ENCODE data around the gene HOMER3. TPM values are rescaled to one million over a fixed set of nuclear protein-coding genes. Genes with fewer than 3 reads are reported as not detected.

HOMER3 gene
- total RNA-seq, 1 experiment from 2014 or later, result 58.9 TPM

DNA sequence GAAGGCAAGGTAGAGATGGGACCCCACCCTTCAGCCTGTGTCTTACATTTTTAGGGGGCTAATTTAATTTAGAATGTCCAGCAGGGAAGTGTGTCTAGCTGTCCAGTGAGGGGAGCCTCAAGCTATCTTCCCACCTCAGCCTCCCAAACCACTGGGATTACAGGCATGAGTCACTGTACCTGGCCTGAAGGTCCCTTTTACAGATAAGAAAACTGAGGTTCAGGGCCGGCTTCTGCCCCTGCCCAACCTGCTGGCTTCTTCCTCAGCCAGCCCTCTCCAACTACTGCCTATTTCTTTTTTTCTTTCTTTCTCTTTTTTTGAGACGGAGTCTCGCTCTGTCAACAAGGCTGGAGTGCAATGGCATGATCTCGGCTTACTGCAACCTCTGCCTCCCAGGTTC lies 19.4 kb upstream of the HOMER3 start:
- DNase-seq (ENCODE audit: low read depth, low spot score) (no peak), ATAC-seq (no peak)
- TF ChIP-seq CTCF (IDR thresholded peaks at IDR 0.05) (no peak), REST (IDR thresholded peaks at IDR 0.05; ENCODE audit: insufficient read depth in 1 of 2, low read depth in 2 of 2, low read length in 1 of 2) (no peak), TCF7L2 (IDR thresholded peaks at IDR 0.05; ENCODE audit: low read depth, low read length) (no peak), SIN3A (IDR thresholded peaks at IDR 0.05; ENCODE audit: borderline replicate concordance, insufficient read depth, low read depth, low read length) (no peak), POLR2AphosphoS5 (IDR thresholded peaks at IDR 0.05; ENCODE audit: low read depth, low read length) (no peak)
- ChIA-PET POLR2A (no interaction called here), CTCF (no interaction called here)
- Histone ChIP-seq H3K4me3 (ENCODE audit: low read depth in 2 of 2, low read length in 2 of 2) (no peak overlapping the region), H3K27me3 (ENCODE audit: control insufficient read depth, insufficient read depth, low read length) (no peaks in the 10 kb centered on the region), H3K27ac (ENCODE audit: low read length) (no peak overlapping the region), H3K36me3 (ENCODE audit: control insufficient read depth, insufficient read depth, low read length) (no peaks in the 10 kb centered on the region), H3K4me1 (ENCODE audit: control insufficient read depth, insufficient read depth, low read length) (no peaks in the 10 kb centered on the region), H3K9me3 (ENCODE audit: control insufficient read depth, insufficient read depth, low read depth, low read length) (no peaks in the 10 kb centered on the region)
- in situ Hi-C loops (cut with HindIII; ENCODE audit: low pct_unique_long_range_greater_than_20kb, low sequenced_read_pairs), result no loop called here
- intact Hi-C loops (cut with micrococcal nuclease; ENCODE audit: unreplicated experiment), result no loop called here
- BruUV-seq (replicated peaks), result no TSS peak

GRCh38 chr19:18955042-18955441 lies 14.0 kb upstream of the HOMER3 start:
- ATAC-seq, result no peak

More at GRCh38 chr19:18955042-18955441, 14.0 kb upstream of the HOMER3 start:
- no peak overlapping the region for H3K27ac ChIP-seq (ENCODE audit: low read length)
- no peak for DNase-seq (ENCODE audit: low read depth, low spot score)
- no peaks in the 10 kb centered on the region for H3K27me3 ChIP-seq (ENCODE audit: control insufficient read depth, insufficient read depth, low read length)
- in situ Hi-C loops (cut with HindIII; ENCODE audit: low pct_unique_long_range_greater_than_20kb, low sequenced_read_pairs) (no loop called here), intact Hi-C loops (cut with micrococcal nuclease; ENCODE audit: unreplicated experiment) (no loop called here)
- H3K4me1 ChIP-seq (ENCODE audit: control insufficient read depth, insufficient read depth, low read length), result peaks cover 2% of the 10 kb centered on the region; the same call in 1 of the 2 replicates
- no peaks in the 10 kb centered on the region for H3K9me3 ChIP-seq (ENCODE audit: control insufficient read depth, insufficient read depth, low read depth, low read length)
- no peaks in the 10 kb centered on the region for H3K36me3 ChIP-seq (ENCODE audit: control insufficient read depth, insufficient read depth, low read length)
- ChIA-PET CTCF (no interaction called here), POLR2A (no interaction called here)
- TF ChIP-seq TCF7L2 (IDR thresholded peaks at IDR 0.05; ENCODE audit: low read depth, low read length) (no peak), POLR2AphosphoS5 (IDR thresholded peaks at IDR 0.05; ENCODE audit: low read depth, low read length) (no peak), SIN3A (IDR thresholded peaks at IDR 0.05; ENCODE audit: borderline replicate concordance, insufficient read depth, low read depth, low read length) (no peak), REST (IDR thresholded peaks at IDR 0.05; ENCODE audit: insufficient read depth in 1 of 2, low read depth in 2 of 2, low read length in 1 of 2) (no peak), CTCF (IDR thresholded peaks at IDR 0.05) (no peak)
- no TSS peak for BruUV-seq (replicated peaks)
- no peak overlapping the region for H3K4me3 ChIP-seq (ENCODE audit: low read depth in 2 of 2, low read length in 2 of 2)

Data from Panc1 (cell line).